ENCODE data around the gene ONECUT1. TPM values are rescaled to one million over a fixed set of nuclear protein-coding genes. Genes with fewer than 3 reads are reported as not detected.

Gene ONECUT1
- total RNA-seq, 2 donors from 2014 or later = 1.8 to 5.3 TPM

DNA sequence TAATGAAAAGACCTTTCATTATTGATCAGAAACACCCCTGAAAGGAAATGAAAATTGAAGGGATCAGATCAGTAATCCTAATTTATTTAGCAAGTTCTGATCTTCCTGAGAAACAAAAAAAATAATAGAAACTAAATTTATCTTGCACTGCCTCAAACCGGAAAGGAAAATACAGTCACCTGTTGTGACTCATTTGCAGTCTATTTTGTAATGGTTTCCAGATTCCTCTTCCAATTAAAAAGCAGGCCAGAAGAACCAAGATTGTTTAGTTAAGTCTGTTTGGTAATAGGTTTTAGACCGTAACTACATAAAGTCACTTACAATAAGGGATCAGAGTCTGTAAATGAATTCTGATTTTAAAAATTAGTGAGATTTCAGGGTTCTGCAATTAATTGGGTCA lies 61.2 kb downstream of the ONECUT1 start:
- DNase-seq = no peak
- Histone ChIP-seq H3K9me3 (ENCODE audit: control insufficient read depth, low read length) (peaks cover 15% of the 10 kb centered on the region), H3K36me3 (ENCODE audit: control insufficient read depth, insufficient read depth, low read length) (no peaks in the 10 kb centered on the region), H3K27ac (ENCODE audit: low read depth, low read length) (no peak overlapping the region), H3K27me3 (ENCODE audit: control insufficient read depth, insufficient read depth, low read length, poor library complexity, severe bottlenecking) (no peaks in the 10 kb centered on the region), H3K4me3 (ENCODE audit: low read length) (no peak overlapping the region), H3K9ac (ENCODE audit: extremely low read depth, low read length, poor library complexity, severe bottlenecking) (no peak overlapping the region), H3K4me1 (ENCODE audit: control insufficient read depth, insufficient read depth, low read length) (peaks cover 3% of the 10 kb centered on the region)
- H3K27me3 Mint-ChIP-seq (ENCODE audit: insufficient read depth) = no peaks in the 10 kb centered on the region
- 94 to 100% methylated on average over 2 of the region's 2 CpGs for WGBS, 2 experiments (ENCODE audit: insufficient coverage in 1 of 2, insufficient read length in 1 of 2)
- H3K4me1 Mint-ChIP-seq = peaks cover 10% of the 10 kb centered on the region
- H3K9me3 Mint-ChIP-seq = peaks cover 13% of the 10 kb centered on the region
- no peak overlapping the region for H3K27ac Mint-ChIP-seq
- no peak overlapping the region for H3K4me3 Mint-ChIP-seq
- TF ChIP-seq, protein P1, sequence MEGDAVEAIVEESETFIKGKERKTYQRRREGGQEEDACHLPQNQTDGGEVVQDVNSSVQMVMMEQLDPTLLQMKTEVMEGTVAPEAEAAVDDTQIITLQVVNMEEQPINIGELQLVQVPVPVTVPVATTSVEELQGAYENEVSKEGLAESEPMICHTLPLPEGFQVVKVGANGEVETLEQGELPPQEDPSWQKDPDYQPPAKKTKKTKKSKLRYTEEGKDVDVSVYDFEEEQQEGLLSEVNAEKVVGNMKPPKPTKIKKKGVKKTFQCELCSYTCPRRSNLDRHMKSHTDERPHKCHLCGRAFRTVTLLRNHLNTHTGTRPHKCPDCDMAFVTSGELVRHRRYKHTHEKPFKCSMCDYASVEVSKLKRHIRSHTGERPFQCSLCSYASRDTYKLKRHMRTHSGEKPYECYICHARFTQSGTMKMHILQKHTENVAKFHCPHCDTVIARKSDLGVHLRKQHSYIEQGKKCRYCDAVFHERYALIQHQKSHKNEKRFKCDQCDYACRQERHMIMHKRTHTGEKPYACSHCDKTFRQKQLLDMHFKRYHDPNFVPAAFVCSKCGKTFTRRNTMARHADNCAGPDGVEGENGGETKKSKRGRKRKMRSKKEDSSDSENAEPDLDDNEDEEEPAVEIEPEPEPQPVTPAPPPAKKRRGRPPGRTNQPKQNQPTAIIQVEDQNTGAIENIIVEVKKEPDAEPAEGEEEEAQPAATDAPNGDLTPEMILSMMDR (conservative IDR thresholded peaks at IDR 0.05) = no peak
- no peaks in the 10 kb centered on the region for H3K36me3 Mint-ChIP-seq (ENCODE audit: low read depth)

DNA sequence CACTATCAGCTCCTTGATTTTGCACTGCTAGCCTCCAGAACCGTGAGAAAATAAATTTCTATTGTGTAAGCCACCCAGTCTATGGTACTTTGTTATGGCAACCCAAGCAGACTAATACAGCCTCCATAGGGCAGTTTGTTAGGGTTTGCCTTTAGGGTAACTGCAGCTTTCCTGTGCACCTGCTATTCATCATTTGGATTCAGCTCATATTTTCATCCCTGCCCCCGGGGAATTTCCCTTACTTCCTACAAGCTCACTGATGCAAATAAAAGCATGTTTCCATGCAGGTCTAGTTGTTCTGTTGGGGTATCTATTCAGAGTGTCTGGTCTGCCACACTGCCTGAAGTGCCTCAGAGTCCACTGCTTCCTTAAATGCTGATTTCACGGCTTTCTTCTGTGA lies 62.3 kb downstream of the ONECUT1 start:
- Histone ChIP-seq H3K9ac (ENCODE audit: extremely low read depth, low read length, poor library complexity, severe bottlenecking) (no peak overlapping the region), H3K4me1 (ENCODE audit: control insufficient read depth, insufficient read depth, low read length) (no peaks in the 10 kb centered on the region), H3K4me3 (ENCODE audit: low read length) (no peak overlapping the region), H3K9me3 (ENCODE audit: control insufficient read depth, low read length) (peaks cover 15% of the 10 kb centered on the region), H3K27me3 (ENCODE audit: control insufficient read depth, insufficient read depth, low read length, poor library complexity, severe bottlenecking) (no peaks in the 10 kb centered on the region), H3K36me3 (ENCODE audit: control insufficient read depth, insufficient read depth, low read length) (no peaks in the 10 kb centered on the region), H3K27ac (ENCODE audit: low read depth, low read length) (no peak overlapping the region)
- Mint-ChIP-seq H3K4me3 (no peak overlapping the region), H3K36me3 (ENCODE audit: low read depth) (no peaks in the 10 kb centered on the region), H3K27me3 (ENCODE audit: insufficient read depth) (no peaks in the 10 kb centered on the region), H3K4me1 (peaks cover 7% of the 10 kb centered on the region), H3K27ac (no peak overlapping the region), H3K9me3 (peaks cover 13% of the 10 kb centered on the region)
- DNase-seq = no peak
- TF ChIP-seq, protein P1 (conservative IDR thresholded peaks at IDR 0.05) = no peak
- WGBS, 2 experiments (ENCODE audit: insufficient coverage in 1 of 2, insufficient read length in 1 of 2) = 97 to 100% methylated on average over 3 of the region's 3 CpGs

DNA sequence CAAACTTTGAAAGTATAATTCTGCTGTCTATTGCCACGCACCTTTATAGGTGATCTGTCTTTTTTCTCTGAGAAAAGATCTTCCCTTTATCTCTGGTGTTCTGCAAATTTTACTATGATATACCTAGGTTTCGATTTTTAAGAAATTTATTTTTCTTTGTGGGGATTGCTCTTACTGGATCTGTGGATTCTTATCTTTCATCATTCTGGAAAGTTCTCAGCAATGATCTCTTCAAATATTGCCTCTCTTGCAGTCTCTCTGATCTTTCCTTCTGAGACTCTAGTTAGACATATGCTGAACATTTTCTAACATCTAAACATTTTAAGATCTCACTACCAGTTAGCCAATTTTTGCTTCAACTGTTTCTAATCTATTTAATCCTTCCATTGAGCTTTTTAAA lies 63.9 kb downstream of the ONECUT1 start:
- no peak overlapping the region for H3K9ac ChIP-seq (ENCODE audit: extremely low read depth, low read length, poor library complexity, severe bottlenecking)
- no peaks in the 10 kb centered on the region for H3K27me3 ChIP-seq (ENCODE audit: control insufficient read depth, insufficient read depth, low read length, poor library complexity, severe bottlenecking)
- peaks cover 15% of the 10 kb centered on the region for H3K9me3 ChIP-seq (ENCODE audit: control insufficient read depth, low read length)
- no peaks in the 10 kb centered on the region for H3K27me3 Mint-ChIP-seq (ENCODE audit: insufficient read depth)
- no peak overlapping the region for H3K27ac Mint-ChIP-seq
- no peak overlapping the region for H3K27ac ChIP-seq (ENCODE audit: low read depth, low read length)
- H3K4me1 ChIP-seq (ENCODE audit: control insufficient read depth, insufficient read depth, low read length) = no peaks in the 10 kb centered on the region
- H3K9me3 Mint-ChIP-seq = peaks cover 13% of the 10 kb centered on the region
- no peaks in the 10 kb centered on the region for H3K36me3 ChIP-seq (ENCODE audit: control insufficient read depth, insufficient read depth, low read length)
- H3K4me3 Mint-ChIP-seq = no peak overlapping the region
- no peak overlapping the region for H3K4me3 ChIP-seq (ENCODE audit: low read length)
- no peaks in the 10 kb centered on the region for H3K36me3 Mint-ChIP-seq (ENCODE audit: low read depth)
- DNase-seq = no peak
- TF ChIP-seq, protein P1 (conservative IDR thresholded peaks at IDR 0.05) = no peak
- H3K4me1 Mint-ChIP-seq = peaks cover 7% of the 10 kb centered on the region
- WGBS, 2 experiments (ENCODE audit: insufficient coverage in 1 of 2, insufficient read length in 1 of 2) = 100% methylated on average over 2 of the region's 2 CpGs
